Measurements from ENCODE around the gene TMEM169.

TMEM169 gene

DNA sequence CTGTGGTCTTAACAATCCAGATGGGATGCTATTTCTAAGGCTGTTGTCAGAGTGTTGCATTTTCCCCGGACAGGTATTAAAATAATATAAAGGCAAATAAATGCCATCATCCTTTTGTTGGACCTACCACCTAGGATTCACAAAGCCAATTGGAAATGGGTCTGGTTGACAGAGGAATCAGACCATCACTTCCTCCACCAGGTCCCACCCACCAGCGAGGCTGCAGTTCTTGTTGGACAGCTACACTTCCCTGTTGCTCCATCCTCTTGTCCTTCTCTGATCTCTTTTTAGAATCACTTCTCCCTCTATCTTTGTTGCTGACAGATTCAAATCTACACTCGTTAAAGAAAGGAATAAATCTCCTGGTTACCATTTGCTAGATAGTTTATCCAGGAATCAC is 1.1 kb downstream of the TMEM169 start:
- TF ChIP-seq, protein P1, sequence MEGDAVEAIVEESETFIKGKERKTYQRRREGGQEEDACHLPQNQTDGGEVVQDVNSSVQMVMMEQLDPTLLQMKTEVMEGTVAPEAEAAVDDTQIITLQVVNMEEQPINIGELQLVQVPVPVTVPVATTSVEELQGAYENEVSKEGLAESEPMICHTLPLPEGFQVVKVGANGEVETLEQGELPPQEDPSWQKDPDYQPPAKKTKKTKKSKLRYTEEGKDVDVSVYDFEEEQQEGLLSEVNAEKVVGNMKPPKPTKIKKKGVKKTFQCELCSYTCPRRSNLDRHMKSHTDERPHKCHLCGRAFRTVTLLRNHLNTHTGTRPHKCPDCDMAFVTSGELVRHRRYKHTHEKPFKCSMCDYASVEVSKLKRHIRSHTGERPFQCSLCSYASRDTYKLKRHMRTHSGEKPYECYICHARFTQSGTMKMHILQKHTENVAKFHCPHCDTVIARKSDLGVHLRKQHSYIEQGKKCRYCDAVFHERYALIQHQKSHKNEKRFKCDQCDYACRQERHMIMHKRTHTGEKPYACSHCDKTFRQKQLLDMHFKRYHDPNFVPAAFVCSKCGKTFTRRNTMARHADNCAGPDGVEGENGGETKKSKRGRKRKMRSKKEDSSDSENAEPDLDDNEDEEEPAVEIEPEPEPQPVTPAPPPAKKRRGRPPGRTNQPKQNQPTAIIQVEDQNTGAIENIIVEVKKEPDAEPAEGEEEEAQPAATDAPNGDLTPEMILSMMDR (conservative IDR thresholded peaks at IDR 0.05; ENCODE audit: control insufficient read depth, insufficient read depth, low read depth, low read length) = no peak
- no peak for DNase-seq (ENCODE audit: low read depth)
- no peak overlapping the region for H3K4me3 ChIP-seq (ENCODE audit: control insufficient read depth, low read depth, low read length)

DNA sequence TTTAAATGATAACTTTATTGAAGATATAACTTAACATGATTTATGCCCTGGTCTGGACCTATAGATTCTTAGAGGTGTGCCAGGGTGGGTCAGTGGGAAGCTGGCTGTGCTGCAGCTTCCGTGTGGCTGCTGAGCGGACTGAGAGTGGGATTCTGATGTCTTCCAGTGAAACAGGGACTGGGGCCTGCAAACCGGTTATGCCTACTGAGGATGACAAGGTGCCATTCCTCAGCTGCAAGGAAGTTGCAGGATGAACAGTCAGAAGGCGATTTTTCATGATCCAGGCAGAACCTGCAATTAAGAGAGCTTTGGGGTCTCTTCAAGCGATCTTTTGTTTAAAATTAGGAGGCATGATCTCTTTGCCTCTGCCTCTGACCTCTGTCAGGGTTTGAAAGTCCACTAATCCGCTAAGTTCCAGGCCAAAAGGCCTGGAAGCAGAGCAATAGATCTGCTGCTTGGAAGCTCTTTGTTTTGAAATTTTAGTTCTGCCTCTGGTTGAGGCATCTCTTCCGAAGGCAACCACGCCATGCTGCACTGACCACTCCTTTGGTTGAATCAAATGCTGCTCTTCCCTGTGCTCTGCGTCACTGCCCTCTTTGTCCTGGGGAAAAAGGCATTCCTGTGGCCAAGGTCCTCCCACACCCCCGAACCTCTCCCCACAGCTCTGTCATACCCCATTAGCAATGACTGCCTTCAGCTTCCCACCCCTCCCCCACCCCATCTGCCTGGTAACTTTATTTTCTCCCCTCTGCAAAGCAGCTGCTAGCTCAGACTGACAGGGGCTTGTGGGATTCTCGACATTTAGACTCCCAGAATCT is 2.0 kb downstream of the TMEM169 start:
- DNase-seq (ENCODE audit: low read depth) = peak; percentile 42
- TF ChIP-seq, protein P1 (conservative IDR thresholded peaks at IDR 0.05; ENCODE audit: control insufficient read depth, insufficient read depth, low read depth, low read length) = no peak
- H3K4me3 ChIP-seq (ENCODE audit: control insufficient read depth, low read depth, low read length) = no peak overlapping the region

DNA sequence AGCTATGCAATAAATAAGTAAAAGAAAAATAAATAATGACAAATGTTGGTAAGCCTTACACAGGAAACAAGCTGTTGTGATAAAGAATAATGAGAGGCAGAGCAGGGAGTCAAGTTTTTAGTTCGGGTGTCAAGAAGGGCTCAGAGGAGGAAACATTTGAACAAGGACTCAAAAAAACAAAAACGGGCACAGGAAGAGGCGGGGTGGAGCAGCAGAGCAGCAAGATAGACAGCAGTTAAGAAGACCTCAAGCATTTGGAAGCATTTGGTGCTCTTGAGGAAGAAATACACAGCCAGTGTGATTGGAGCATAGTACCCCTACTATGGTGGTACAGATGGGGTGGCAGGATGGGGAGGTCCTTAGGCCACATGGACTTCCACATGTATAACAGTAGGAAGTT is 2.8 kb downstream of the TMEM169 start:
- no peak overlapping the region for H3K4me3 ChIP-seq (ENCODE audit: control insufficient read depth, low read depth, low read length)

GRCh38 chr2:216086207-216086893 is 4.6 kb downstream of the TMEM169 start:
- DNase-seq (ENCODE audit: low read depth) = no peak
- no peak overlapping the region for H3K4me3 ChIP-seq (ENCODE audit: control insufficient read depth, low read depth, low read length)
- TF ChIP-seq, protein P1 (conservative IDR thresholded peaks at IDR 0.05; ENCODE audit: control insufficient read depth, insufficient read depth, low read depth, low read length) = no peak

More for the DNA sequence above, 2.8 kb downstream of the TMEM169 start:
- TF ChIP-seq, protein P1 (conservative IDR thresholded peaks at IDR 0.05; ENCODE audit: control insufficient read depth, insufficient read depth, low read depth, low read length) = no peak
- DNase-seq (ENCODE audit: low read depth) = no peak

DNA sequence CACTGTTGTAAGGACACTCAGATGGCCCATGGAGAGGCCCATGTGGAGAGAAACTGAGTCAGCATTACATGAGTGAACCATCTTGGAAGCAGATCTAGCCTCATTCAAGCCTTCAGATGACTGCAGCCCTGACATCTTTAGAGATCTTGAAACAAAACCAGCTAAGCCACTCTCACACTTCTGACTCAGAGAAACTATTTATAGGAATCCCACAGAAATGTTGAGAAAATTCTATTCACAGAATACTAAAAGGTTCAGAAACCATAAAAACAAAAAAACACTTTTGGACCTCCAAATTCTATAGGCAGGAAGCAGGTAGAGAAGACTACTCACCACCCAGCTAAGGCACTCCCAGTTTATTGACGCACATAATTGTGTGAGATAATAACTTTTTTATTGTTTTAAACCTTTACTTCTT is 8.7 kb downstream of the TMEM169 start:
- TF ChIP-seq, protein P1 (conservative IDR thresholded peaks at IDR 0.05; ENCODE audit: control insufficient read depth, insufficient read depth, low read depth, low read length) = no peak
- no peak overlapping the region for H3K4me3 ChIP-seq (ENCODE audit: control insufficient read depth, low read depth, low read length)
- no peak for DNase-seq (ENCODE audit: low read depth)

GRCh38 chr2:216092646-216093045 is 10.9 kb downstream of the TMEM169 start:
- TF ChIP-seq, protein P1 (conservative IDR thresholded peaks at IDR 0.05; ENCODE audit: control insufficient read depth, insufficient read depth, low read depth, low read length) = no peak
- no peak for DNase-seq (ENCODE audit: low read depth)
- no peak overlapping the region for H3K4me3 ChIP-seq (ENCODE audit: control insufficient read depth, low read depth, low read length)

Measured in fibroblast of mammary gland (primary cell).